ENCODE measurements around the gene ERC2.
A peak's percentile ranks its signal among the peaks of the same experiment; 100 is the strongest.

ERC2 gene

GRCh38 chr3:55554634-55555425 is 913.4 kb downstream of the ERC2 start:
- DNase-seq (ENCODE audit: low read depth): no peak

DNA sequence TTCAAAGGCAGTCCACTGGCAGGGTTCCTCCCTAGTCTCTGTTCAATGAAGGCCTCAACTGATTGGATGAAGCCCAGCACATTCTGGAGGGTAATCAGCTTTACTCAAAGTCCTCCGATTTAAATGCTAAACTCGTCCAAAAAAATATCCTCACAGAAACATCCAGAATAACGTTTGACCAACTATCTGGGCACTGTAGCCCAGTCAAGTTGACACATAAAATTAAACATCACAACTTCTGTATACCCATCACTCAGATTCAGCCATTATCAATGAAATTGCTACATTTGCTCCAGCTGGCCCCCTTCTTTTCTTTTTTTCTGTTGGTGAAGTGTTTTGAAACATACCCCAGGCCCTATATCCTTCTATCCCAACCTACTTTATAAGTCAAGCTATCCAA is 916.6 kb downstream of the ERC2 start:
- no peak for DNase-seq (ENCODE audit: low read depth)

GRCh38 chr3:55549177-55549576 is 919.1 kb downstream of the ERC2 start:
- DNase-seq (ENCODE audit: low read depth): no peak

DNA sequence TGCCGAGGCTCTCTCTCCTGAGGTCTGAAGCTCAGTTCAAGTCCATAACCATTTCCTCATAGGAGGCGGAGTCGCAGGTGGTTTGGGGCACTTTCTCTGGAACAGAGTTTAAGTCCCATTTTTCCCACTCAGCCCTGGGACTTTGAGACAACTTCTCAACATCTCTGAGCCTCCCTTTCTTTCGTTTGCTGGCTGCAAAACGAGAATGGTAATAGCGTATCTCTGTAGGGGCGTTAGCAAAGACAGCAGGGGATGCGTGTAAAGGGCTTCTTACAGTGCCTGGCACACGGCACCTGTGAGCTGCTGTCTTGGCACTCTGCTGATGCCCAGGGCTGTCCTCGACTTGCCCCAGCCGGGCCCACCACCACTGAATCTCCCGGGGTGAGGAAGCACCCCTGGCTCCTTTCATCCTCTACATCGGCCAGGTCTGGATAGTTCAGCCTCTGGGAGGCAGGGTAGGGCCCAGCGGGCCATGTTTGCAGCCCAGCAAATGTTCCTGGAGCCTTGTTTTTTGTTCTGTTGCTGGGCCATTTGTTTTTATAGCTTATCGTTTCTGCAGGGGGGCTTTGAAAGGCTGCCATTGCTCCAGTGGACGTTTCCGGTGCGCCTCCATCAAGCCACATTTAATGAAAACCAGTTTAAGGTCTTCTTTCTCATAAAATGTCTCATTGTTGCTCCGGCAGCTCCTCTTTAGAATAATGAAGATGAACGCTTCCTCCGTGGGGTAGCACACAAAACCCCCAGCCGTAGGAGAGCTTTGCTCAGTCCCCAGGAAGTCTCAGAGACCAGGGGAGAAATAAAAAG is 921.2 kb downstream of the ERC2 start:
- DNase-seq (ENCODE audit: low read depth): no peak

- DNase-seq (ENCODE audit: low read depth): no peak
These were observed 922.3 kb downstream of the ERC2 start for GRCh38 chr3:55545995-55546394.

- no peak for DNase-seq (ENCODE audit: low read depth)
These were observed 924.0 kb downstream of the ERC2 start for GRCh38 chr3:55544219-55544618.

GRCh38 chr3:55543181-55543614 is 925.1 kb downstream of the ERC2 start:
- DNase-seq (ENCODE audit: low read depth): no peak

GRCh38 chr3:55541456-55541855 is 926.8 kb downstream of the ERC2 start:
- DNase-seq (ENCODE audit: low read depth): no peak

GRCh38 chr3:55541016-55541415 is 927.3 kb downstream of the ERC2 start:
- DNase-seq (ENCODE audit: low read depth): no peak

GRCh38 chr3:55540579-55540978 is 927.7 kb downstream of the ERC2 start:
- DNase-seq (ENCODE audit: low read depth): no peak

- no peak for DNase-seq (ENCODE audit: low read depth)
These were observed 930.1 kb downstream of the ERC2 start for GRCh38 chr3:55538158-55538557.

- DNase-seq (ENCODE audit: low read depth): no peak
These were observed 930.7 kb downstream of the ERC2 start for GRCh38 chr3:55537563-55537962.

- DNase-seq (ENCODE audit: low read depth): no peak
These were observed 931.1 kb downstream of the ERC2 start for GRCh38 chr3:55537129-55537528.

- no peak for DNase-seq (ENCODE audit: low read depth)
These were observed 933.4 kb downstream of the ERC2 start for GRCh38 chr3:55534876-55535275.

DNA sequence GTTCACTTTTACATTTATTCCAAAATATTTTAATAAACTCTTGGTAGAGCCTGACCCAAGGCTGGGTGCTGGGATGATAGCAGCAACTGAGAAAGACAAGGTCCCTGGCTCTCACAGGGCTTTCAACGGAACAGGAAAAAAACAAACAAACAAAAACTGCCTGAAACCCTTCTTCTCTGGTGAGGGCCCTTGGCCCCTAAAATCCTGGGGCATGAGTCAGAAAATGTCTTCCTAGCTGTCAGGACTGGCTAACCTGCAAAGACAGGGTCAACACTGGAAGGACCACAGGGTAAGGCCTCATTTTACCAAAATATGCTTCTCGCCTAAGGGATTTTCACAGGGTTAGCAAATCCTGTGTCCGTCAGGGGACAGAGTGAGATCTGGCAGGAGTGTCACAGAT is 935.5 kb downstream of the ERC2 start:
- DNase-seq (ENCODE audit: low read depth): no peak

- DNase-seq (ENCODE audit: low read depth): peak; percentile 21
These were observed 936.9 kb downstream of the ERC2 start for GRCh38 chr3:55531321-55531720.

GRCh38 chr3:55527361-55527760 is 940.9 kb downstream of the ERC2 start:
- DNase-seq (ENCODE audit: low read depth): no peak

DNA sequence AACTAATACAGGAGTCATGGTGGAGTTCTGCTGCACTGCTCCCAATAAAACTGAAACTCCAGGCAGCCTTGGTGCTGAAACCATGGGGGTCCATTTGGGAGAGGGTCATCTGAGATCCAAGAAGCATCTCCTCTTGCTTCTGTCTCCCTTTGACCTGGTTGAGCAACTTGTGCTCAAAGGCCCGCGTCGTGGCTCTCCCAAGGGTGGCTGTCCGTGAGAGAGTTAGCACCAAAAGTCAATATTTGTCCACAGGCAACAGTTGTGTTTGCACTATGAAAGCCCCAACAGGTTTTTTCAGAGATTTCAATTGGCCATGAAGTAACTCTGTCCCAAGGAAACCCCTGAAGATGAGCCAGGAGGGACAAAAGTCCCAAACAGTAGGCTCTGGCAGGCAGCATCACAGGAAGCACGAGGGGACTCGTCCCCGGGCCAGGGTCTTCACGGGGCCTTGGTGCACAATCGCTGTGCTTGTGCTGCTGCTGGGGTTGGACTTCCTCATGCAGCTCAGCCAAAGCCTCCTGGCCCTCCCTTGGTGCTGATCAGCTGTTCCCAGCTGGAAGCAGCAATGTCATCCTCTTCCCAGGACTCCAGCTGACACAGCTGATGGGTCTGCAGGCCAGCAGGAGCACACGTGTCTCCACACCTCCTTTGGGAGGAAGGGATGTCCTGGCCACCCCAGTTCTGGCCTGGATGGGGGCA is 941.8 kb downstream of the ERC2 start:
- DNase-seq (ENCODE audit: low read depth): no peak

DNA sequence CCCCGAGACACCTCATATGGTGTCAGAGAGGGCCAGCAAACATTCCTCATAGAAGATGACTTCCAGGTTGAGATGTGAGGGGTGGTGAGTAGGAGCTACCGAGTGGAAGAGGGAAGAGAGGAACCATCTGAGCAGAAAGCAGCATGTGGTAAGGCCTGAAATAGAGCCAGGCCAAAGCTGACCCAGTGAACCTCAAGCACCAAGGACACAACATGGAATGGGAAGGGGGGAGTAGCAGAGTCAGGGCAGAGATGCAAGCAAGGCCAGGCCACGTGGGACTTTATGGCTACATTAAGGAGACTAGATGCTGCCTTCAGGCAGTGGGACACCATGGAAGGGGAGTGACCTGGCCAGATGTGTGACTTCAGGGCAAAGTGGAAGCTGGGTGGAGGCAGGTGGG is 942.8 kb downstream of the ERC2 start:
- no peak for DNase-seq (ENCODE audit: low read depth)

DNA sequence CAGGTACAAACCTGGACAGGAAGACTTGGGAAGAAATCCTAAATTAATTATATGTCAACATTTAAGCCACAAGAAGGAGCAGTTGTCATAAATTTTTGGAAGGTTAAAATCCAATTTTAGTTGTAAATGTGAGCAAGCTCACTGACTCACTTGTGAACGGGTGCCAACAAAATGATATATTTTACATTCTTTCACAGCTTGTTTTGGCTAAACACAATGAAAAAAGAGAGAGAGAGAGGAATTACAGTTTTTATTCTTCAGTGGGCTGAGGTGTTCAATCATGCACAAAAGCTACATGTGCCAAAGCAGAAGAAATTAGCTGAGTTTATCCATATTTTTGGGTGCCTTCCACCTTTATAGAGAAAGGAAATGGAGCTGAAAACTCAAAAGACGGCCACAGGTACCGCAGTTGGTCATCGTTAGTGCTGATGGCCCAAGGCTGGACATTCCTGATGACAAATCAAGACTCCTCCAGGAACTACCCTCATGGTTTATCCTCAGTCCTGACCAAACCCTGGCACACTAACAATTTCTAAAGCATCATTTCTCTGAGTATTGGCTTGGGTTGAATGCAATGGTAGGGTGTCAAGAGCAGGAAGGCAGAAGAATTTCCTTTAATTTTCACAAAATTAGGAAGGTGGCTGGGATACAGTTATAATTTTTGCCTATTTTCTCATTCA is 943.6 kb downstream of the ERC2 start:
- DNase-seq (ENCODE audit: low read depth): peak; percentile 45

GRCh38 chr3:55523471-55523870 is 944.8 kb downstream of the ERC2 start:
- DNase-seq (ENCODE audit: low read depth): no peak

DNA sequence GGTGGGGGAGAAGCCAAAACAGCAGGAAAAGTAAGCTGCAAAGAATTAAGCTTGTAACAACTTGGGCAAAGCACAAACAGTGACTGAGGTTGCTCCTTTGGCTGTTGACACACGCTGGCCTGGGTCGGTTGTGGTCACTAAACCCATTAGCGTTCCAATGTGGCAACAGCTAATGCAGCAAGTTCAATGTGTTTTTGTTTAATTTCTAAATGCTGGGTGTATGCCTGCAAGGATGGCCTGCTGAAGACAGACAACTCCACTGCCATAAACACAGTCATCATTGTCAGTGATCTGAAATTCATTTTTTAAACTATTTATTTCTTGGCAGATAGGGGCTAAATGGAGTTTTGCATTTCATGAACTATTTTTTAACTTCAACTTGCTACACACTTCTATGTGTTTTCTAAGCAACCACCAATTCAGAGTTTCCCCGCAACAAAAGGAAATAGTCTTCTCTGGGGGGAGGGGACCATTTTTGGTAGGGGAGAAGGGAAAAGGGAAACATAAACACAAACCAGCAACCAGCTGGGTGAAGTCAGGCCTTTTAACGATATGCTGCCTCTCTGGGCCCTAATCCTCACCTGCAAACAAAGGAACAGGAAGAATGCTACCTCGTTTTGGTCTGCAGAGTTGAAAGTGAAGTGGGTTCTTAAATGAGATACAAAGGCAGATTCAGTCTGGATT is 946.4 kb downstream of the ERC2 start:
- peak; percentile 40 for DNase-seq (ENCODE audit: low read depth)

All from stromal cell of bone marrow (primary cell).